GM12873 (cell line): ENCODE results near the gene ALOX15B.

ENCODE experiments used
- CTCF ChIP-seq: IDR thresholded peaks from 2 replicates; pipeline ENCODE4 v1.5.1; 2012; ENCODE audit warnings: low read depth, mild to moderate bottlenecking, moderate library complexity, low read length, control low read depth; ENCODE audit not compliant: insufficient read depth; ENCODE audit errors: missing control alignments

Gene ALOX15B

DNA sequence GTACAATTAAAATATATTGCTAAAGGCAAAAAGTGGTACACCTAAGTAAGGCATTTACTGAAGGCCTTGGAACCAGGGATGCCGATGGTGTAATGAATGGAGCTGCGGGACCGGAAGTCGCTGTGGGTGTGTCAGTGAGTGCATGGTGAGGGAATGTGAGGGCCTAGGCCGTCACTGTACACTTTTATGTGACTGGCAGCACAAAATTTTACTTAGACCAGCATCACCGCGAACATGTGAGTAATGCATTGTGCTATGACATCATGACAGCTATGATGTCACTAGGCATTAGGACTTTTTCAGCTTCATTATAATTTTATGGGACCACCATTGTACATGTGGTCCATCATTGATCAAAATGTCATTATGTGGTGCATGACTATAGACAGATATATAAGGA is 14.7 kb downstream of the ALOX15B start:
- no peak for TF ChIP-seq CTCF

DNA sequence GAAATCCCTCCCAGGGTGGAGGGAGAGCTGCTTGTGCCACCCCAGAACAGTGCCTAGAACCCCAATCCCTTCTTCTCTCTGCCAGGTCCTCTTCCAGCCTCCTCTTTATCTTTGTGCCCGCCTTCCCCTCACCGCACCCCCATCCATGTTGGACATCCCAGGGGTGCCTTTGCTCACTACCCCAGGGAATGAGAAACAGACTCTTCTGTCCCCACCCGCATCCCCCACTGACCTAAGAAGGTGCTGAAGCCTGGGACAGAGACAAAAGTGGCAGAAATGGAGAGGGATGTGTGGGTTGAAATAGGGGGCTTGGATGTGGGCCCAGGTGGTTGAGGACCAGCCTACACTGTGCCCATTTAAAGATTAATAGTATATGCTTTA is 17.0 kb downstream of the ALOX15B start:
- no peak for TF ChIP-seq CTCF

DNA sequence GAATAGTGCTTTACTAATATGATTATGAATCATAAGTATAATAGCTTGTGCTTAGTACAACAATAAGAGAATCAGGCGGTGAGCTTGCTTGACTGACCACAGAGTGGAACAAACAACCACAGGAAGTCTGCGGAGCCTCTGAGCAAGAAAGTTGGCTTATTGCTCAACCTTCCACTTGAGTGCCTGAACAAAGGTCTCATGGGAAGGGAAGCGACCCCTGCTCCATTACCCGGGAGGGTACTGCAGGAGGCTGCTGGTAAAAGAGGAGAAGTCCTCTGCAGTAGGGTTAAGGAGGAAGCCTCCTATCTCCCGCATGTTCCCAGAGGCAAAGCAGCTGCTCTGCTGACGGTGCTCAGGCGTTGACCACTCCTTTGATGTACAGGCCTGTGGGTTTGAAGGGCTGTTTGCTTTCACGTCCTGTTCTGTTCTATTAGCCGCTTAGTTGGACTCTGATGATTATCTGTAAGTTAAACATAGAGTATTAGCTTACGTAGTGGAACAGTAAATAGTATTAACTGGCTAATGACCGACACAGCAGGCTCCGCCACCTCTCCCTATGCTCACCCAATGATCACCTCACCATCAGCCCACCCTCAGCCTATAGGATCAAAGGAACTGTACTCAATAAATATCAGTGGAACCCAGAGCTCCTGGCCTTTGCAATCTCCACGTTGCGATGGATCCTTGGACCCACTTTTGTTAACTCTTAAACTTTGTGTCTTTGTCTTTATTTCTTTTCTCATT is 17.5 kb downstream of the ALOX15B start:
- TF ChIP-seq CTCF: no peak

DNA sequence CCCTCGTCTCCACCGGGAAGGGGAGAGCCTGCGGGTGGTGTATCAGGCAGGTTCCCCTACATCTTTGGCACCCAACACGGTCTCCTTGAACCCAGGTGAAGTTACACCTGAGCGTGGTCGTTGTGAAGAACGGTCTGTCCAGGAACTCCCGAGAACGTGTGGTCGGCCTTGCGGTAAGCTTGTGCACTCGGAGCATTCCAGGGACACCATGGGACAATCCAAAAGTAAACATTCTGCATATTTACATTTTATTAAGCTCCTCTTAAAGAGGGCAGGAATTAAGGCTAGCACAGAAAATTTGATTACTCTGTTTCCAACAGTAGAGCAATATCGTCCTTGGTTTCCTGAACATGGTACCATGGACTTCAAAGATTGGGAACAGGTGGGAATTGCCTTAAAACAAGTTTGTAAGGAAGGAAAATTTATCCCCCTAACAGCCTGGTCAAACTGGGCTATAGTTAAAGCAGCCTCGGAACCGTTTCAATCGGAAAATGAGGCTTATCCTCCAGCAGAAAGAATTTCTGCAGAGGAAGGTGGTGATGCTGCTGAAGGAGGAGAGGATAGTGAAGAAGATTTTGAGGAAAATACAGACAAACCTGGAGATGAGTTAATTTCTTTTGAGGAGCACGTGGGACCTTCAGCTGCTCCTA is 18.2 kb downstream of the ALOX15B start:
- no peak for TF ChIP-seq CTCF

DNA sequence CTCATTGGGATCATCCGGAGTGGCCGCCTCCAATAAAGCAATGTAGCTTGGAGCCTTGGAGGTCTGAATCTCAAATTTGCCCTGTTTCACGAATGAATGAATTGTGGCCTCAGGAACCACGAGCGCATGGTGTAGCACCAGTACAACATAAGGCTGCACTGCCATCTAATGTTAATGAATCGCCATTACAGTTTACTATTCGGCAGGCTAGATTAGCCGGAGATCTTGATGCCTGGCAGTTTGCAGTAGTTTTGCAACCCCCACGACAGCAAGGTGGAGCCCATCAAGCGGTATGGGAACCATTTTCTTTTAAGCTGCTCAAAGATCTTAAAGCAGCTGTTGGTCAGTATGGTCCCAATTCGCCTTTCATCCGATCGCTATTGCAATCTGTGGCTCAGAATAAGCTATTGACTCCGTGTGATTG is 18.8 kb downstream of the ALOX15B start:
- TF ChIP-seq CTCF: peak; percentile 74

GRCh38 chr17:8059131-8059530 is 20.3 kb downstream of the ALOX15B start:
- no peak for TF ChIP-seq CTCF

- peak; percentile 72 for TF ChIP-seq CTCF
Measured at GRCh38 chr17:8060274-8060673, 21.4 kb downstream of the ALOX15B start.
